ENCODE measurements around the gene RPS21.
"Not testable (repeated sequence)": the region's sequence is repeated elsewhere in the genome, so short reads cannot be mapped to it uniquely, and the experiment has no call there.

Gene RPS21

DNA sequence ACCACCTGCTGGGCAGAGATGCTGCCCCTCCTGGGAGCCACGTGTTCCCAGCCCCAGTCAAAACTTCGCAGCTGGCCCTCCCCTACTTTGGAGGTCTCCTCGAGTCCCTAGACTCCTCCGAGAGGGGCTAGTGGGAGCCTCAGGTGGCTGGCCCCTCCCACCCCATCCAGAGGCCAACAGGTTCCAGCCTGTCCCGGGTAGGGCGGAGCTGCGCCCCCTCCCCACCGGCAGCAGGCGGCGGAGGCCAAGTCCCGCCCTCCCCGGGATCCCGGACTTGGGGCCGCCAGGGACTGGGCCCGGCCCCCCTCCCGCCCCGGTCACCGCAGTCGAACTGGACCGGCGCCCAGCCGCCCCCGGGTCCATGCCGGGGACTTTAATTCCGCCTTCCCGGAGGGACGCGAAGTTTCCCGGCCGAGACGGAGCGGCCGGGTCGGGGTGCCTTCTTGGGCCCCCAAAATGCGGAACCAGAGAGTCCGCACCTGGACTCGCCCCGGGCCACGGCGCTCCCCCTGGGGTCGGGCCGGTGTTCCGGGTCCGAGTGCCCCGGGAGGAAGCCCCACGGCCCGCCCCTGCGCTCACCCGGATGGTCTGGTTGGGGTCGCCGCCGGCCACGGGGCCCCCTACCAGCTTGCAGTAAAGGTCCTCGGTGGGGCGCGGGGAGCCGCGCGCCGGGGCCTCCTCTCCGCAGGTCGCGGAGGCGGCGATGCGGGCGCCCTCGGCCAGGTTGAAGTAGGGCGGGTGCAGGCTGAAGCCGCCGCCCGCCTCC is 20.4 kb upstream of the RPS21 start:
- DNase-seq, result no peak

- no peak for DNase-seq
Measured at GRCh38 chr20:62367136-62367632, 19.7 kb upstream of the RPS21 start, which contains the start of gene LAMA5. TSS of gene LAMA5 (minus strand) at chr20:62367312. CDS start at chr20:62367245, 67 bp downstream.

- no peak for DNase-seq
Measured at GRCh38 chr20:62367633-62368391, 19.1 kb upstream of the RPS21 start.

GRCh38 chr20:62368392-62368975 is 18.4 kb upstream of the RPS21 start:
- DNase-seq, result no peak

DNA sequence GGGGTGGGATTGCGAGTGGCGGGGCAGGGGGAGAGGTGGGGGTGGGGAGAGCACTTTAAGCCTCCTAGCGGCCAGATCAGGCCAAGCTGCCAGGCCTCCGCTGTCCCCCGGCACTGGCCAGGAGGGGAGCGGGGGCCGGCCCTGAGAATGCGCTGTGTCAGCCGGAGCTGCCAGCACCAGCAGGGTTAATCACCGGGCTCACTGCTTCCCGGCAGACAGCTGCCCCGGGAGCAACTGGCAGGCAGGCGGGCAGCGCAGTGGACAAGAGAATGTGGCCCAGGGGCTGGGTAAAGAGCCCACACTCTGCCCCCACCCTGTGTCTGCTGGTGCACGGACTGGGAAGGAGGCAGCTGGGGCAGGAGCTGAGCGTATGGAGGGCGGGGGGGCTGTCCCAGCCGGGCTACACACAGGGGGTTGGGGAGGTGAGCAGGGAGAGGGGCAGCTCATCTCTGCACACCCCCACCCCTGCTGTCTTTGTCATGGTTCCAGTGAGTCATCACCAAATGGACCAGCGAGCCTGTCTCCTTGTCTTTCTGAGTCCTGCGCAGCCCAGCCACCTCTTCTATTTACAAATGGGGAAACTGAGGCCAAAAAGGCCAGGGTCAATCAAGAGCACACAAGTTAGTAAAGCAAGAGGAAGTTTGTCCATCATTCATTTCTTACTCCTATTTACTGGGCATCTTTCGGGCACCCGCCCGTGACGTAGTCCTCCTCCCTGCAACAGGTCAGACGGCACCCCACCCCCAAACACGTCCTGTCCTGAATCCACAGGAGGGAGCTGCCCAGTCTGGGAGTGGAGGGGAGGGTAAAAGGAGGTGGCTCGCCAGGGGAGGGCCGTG is 17.7 kb upstream of the RPS21 start:
- DNase-seq, result no peak

DNA sequence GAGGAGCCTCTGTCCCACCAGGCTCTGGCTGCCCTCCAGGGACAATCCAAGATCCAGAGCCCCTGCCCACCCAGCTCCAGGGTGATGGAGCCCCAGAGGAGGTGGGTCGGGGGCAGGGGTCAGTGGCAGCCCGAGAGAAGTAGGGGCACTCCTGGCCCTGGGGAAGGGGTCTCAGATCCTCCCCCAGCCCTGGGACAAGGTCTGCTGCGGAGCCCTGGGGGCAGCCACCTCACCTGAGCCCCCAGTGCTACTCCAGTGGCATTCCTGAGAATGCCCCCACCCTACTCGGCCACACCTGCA is 17.1 kb upstream of the RPS21 start:
- no peak for DNase-seq

GRCh38 chr20:62370115-62370806 is 16.6 kb upstream of the RPS21 start:
- no peak for DNase-seq

DNA sequence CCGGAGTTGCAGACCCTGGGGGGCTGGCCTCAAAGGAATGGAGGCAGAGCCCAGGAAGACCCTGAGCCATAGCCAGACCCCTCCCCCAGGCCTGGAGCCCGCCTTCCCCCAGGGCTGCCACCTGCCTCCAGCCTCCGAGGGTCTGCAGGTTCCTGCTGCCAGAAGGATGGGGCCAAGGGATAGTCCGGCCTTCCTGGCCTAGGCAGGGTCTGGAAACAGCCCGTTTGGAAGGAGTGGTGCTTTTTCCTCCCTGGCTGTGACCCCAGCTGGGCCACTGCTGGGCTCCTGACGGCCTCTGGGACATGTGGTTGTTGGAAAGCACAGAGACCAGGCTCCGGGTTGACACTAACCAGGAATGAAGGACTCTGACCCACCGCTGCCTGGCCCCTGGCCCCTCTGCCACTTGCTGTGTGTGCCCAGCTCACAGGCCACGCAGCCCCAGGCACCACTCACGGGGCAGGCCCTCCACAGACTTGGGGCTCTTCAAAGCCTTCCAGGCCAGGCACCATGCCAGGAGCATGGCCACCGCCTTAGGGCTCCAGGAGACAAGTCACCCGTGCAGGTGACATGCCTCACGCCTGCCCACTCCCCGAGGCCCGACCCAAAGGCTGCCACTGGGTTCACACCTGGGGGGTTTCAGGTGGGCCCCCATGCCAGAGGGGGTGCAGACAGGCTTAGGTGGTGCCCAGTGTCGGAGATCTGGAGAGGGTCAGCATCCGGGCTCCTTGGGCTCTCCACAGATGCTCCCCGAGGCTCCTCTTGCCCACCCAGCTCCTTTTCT is 15.9 kb upstream of the RPS21 start:
- no peak for DNase-seq

DNA sequence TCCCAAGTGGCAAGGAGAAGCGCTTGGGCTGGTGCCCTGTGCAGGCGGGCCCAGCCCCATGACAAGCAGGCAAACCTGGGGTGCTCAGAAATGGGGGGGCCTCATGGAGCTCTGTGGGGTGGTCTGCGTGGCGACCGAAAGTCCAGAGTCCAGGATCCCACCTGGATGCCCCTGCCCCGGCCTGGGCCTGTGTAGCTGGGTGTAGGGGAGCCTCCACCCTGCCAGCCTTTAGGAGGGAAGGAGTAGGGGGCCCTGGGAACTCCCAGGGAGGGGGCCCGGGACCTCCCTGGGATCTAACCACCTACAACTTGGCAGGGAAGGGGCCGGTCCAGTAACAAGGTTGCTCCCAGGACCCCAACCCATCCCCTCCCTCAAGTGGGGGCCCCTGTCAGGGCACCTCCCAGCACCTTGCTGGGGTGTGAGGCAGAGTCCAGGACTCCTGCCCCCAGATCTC is 15.3 kb upstream of the RPS21 start:
- DNase-seq, result no peak

DNA sequence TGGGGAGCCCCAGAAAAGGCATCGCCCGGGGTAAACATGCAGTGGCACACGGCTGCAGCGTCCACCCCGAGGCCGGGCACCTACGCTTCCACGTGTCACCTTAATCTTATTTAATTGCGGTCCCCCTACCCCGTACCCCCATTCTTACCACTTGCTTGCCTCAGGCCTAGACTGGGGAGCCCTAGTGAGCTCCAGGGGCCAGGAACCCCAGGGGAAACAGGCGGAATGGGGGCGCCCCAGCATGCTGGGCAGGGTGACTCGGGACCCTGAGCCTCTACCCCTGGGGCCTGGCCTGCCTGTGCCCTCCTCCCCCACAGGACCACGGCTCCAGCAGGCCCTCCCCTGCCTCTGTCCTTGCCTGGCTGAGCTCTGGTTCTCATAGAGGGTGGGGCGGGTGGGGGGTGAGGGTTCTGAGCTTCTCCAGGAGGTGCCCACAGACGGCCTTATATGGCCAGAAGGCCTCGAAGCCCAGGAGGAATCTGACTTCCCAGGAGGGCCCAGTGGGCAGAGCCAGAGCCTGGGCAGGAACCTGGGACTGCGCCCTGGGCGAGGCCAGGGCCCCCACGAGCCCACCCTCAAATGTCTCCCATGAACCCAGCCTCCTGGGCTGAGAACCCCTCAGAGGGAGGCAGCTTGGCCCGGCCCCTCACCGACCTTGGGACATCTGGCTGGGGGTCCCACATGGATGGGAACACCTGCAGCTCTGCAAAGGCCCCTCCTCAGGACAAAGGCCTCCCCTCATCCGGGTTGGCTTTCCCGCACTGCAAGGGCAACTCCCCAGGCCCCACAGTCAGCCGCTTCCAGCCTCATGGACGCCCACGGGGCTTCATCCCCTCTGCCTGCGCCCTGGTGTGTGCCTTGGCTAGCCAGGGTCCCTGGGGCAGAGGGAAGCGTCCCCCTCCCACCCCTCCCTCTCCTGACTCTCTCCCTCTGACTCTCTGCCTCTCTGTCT is 14.6 kb upstream of the RPS21 start:
- DNase-seq, result no peak

GRCh38 chr20:62373631-62374179 is 13.2 kb upstream of the RPS21 start:
- DNase-seq, result not testable (repeated sequence)

- no peak for DNase-seq
Measured at GRCh38 chr20:62374331-62375152, 12.4 kb upstream of the RPS21 start.

DNA sequence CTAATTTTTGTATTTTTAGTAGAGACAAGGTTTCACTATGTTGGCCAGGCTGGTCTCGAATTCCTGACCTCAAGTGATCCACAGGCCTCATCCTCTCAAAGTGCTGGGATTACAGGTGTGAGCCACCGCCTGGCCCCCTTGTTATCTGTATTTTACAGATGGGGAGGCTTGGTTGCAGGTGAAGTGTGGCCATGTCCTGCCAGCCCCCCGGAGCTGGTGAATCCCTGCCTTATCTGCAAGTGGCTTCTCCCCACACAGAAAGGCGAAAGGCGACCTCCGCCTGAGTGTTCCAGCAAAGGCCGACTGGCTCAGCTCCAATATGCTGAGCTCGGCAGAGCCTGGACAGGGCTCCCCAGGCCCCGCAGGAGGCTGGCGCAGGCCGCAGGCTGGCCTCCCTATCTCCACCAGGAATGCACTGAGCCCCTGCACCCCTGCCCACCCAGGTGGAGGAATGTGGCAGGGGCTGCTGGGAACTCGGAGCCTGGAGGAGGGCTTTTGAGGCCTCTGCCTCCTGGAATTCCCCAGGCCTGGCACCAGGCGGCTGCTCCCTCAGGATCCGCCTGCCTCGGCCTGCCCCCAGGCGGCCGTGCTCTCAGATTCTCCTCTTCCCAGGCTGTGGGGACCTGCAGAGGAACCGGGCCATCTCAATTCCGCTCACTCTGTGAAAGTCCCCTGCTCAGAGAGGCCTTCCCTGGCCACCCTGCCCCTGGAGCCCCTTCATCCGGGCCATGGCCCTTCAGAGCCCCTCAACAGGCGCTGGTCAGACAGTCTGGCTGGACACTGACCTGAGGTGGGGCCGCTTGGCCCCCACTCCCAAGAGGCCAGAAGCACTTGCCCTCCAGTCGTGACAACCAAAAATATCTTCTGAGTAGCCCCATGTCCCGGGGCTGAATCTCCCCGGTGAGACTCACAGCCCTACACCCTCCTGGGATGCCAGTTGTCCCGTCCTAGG is 10.5 kb upstream of the RPS21 start:
- no peak for DNase-seq

DNA sequence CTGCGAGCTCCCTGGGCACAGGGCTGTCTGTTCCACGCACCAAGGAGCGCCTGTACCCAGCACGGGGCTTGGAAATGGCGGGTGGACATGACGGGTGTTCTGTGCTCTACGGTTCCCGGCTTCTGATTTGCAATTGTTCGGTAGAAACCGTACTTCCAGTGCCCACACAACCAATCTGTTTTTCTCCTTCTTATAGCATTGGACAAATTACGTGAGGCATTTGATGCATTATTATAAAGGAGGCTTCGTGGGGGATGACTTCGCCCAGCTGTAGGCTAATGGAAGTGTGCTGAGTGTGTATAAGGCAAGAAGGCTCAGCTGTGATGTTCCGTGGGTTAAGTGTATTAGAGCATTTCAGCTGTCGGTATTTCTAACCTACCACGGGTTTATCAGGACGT is 9.8 kb upstream of the RPS21 start:
- DNase-seq, result no peak

DNA sequence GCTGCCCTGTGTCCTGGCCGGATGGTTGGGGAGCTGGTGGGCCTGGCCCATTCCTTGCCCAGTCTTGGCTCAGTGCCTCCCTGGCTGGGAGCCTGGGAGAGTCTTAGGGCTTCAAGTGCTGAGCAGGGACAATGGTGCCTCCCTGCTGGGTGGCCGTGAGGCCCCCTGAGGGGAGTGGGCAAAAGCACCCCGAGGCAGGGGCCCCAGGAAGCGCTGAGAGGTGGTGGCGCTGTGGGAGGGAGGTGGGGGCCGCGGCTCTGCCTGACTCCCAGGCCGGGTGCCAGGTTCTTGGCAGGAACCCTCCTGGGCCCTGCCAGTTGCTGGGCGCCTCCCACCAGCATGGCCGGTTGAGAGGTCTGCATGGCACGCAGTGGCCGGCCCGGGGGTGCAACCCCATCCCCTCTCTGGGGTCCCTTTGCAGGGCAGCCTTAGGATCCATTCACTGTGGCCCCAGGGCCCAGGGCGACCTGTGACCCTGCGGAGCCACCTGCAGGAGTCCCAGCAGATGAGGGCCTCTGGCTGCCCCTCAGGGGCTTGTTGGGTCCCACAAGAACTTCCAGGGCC is 9.2 kb upstream of the RPS21 start:
- DNase-seq, result no peak

- no peak for DNase-seq
Measured at GRCh38 chr20:62378215-62378614, 8.7 kb upstream of the RPS21 start.

GRCh38 chr20:62381202-62381797 is 5.6 kb upstream of the RPS21 start:
- no peak for DNase-seq
